Measurements from ENCODE around the gene ARHGAP18.

Gene ARHGAP18

GRCh38 chr6:129744201-129744879 lies 34.4 kb upstream of the ARHGAP18 start (continued):
- TF ChIP-seq ZNF324 (tag by site-specific recombination; IDR thresholded peaks at IDR 0.05), result peak; percentile 59; the same call in 1 of the 2 replicates
- peak; percentile 95 for TF ChIP-seq WT1 (tag by site-specific recombination; IDR thresholded peaks at IDR 0.05)
- TF ChIP-seq REPIN1 (tag by site-specific recombination; IDR thresholded peaks at IDR 0.05; ENCODE audit: low read depth), result peak; percentile 79; the same call in 1 of the 2 replicates
- TF ChIP-seq KLF17 (tag by site-specific recombination; IDR thresholded peaks at IDR 0.05), result peak; percentile 78
- peak; percentile 69 for TF ChIP-seq ZBTB48 (tag by site-specific recombination; IDR thresholded peaks at IDR 0.05)
- TF ChIP-seq ZSCAN23 (tag by site-specific recombination; IDR thresholded peaks at IDR 0.05), result 0 out of 2 replicates have a peak, but pooled peaks have one; percentile 35
- TF ChIP-seq, protein P1, sequence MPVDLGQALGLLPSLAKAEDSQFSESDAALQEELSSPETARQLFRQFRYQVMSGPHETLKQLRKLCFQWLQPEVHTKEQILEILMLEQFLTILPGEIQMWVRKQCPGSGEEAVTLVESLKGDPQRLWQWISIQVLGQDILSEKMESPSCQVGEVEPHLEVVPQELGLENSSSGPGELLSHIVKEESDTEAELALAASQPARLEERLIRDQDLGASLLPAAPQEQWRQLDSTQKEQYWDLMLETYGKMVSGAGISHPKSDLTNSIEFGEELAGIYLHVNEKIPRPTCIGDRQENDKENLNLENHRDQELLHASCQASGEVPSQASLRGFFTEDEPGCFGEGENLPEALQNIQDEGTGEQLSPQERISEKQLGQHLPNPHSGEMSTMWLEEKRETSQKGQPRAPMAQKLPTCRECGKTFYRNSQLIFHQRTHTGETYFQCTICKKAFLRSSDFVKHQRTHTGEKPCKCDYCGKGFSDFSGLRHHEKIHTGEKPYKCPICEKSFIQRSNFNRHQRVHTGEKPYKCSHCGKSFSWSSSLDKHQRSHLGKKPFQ (tag by site-specific recombination; IDR thresholded peaks at IDR 0.05), result peak; percentile 69; the same call in 1 of the 2 replicates
- no peak for TF ChIP-seq HOXD13 (CRISPR knock-in tag; IDR thresholded peaks at IDR 0.05; ENCODE audit: borderline replicate concordance)
- peak; percentile 88 for TF ChIP-seq SP7 (tag by site-specific recombination; IDR thresholded peaks at IDR 0.05)
- TF ChIP-seq, protein P2, sequence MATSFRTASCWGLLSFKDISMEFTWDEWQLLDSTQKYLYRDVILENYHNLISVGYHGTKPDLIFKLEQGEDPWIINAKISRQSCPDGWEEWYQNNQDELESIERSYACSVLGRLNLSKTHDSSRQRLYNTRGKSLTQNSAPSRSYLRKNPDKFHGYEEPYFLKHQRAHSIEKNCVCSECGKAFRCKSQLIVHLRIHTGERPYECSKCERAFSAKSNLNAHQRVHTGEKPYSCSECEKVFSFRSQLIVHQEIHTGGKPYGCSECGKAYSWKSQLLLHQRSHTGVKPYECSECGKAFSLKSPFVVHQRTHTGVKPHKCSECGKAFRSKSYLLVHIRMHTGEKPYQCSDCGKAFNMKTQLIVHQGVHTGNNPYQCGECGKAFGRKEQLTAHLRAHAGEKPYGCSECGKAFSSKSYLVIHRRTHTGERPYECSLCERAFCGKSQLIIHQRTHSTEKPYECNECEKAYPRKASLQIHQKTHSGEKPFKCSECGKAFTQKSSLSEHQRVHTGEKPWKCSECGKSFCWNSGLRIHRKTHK (tag by site-specific recombination; IDR thresholded peaks at IDR 0.05), result no peak
- peak; percentile 93 for TF ChIP-seq ZNF394 (tag by site-specific recombination; IDR thresholded peaks at IDR 0.05; ENCODE audit: borderline replicate concordance)
- TF ChIP-seq ZNF639 (tag by site-specific recombination; IDR thresholded peaks at IDR 0.05), result peak; percentile 59; the same call in 1 of the 2 replicates
- TF ChIP-seq ZNF660 (tag by site-specific recombination; IDR thresholded peaks at IDR 0.05), result no peak
- TF ChIP-seq KLF8 (tag by site-specific recombination; IDR thresholded peaks at IDR 0.05), result peak; percentile 87
- peak; percentile 83 for TF ChIP-seq ZBTB17 (tag by site-specific recombination; IDR thresholded peaks at IDR 0.05)
- TF ChIP-seq ZNF600 (tag by site-specific recombination; IDR thresholded peaks at IDR 0.05), result peak; percentile 78
- TF ChIP-seq SETDB1 (IDR thresholded peaks at IDR 0.05; ENCODE audit: insufficient read length, low read length), result peak; percentile 51
- TF ChIP-seq MYNN (tag by site-specific recombination; IDR thresholded peaks at IDR 0.05; ENCODE audit: borderline replicate concordance), result 0 out of 2 replicates have a peak, but pooled peaks have one; percentile 11
- no peak for TF ChIP-seq ZNF658 (tag by site-specific recombination; IDR thresholded peaks at IDR 0.05)
- peak; percentile 66; the same call in 1 of the 2 replicates for TF ChIP-seq ZFP69B (tag by site-specific recombination; IDR thresholded peaks at IDR 0.05)
- peak; percentile 95 for TF ChIP-seq FEZF1 (tag by site-specific recombination; IDR thresholded peaks at IDR 0.05)
- TF ChIP-seq OSR2 (tag by site-specific recombination; IDR thresholded peaks at IDR 0.05), result peak; percentile 28
- TF ChIP-seq ZNF223 (tag by site-specific recombination; IDR thresholded peaks at IDR 0.05), result no peak
- TF ChIP-seq, protein P3, sequence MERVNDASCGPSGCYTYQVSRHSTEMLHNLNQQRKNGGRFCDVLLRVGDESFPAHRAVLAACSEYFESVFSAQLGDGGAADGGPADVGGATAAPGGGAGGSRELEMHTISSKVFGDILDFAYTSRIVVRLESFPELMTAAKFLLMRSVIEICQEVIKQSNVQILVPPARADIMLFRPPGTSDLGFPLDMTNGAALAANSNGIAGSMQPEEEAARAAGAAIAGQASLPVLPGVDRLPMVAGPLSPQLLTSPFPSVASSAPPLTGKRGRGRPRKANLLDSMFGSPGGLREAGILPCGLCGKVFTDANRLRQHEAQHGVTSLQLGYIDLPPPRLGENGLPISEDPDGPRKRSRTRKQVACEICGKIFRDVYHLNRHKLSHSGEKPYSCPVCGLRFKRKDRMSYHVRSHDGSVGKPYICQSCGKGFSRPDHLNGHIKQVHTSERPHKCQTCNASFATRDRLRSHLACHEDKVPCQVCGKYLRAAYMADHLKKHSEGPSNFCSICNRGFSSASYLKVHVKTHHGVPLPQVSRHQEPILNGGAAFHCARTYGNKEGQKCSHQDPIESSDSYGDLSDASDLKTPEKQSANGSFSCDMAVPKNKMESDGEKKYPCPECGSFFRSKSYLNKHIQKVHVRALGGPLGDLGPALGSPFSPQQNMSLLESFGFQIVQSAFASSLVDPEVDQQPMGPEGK (tag by site-specific recombination; IDR thresholded peaks at IDR 0.05), result peak; percentile 82
- no peak for TF ChIP-seq KLF16 (tag by site-specific recombination; IDR thresholded peaks at IDR 0.05)
- TF ChIP-seq ZNF558 (tag by site-specific recombination; IDR thresholded peaks at IDR 0.05), result 0 out of 2 replicates have a peak, but pooled peaks have one; percentile 73
- peak; percentile 63; the same call in 1 of the 2 replicates for TF ChIP-seq ZNF629 (tag by site-specific recombination; IDR thresholded peaks at IDR 0.05)
- no peak for TF ChIP-seq ZIC2 (tag by site-specific recombination; IDR thresholded peaks at IDR 0.05)
- TF ChIP-seq IKZF3 (tag by site-specific recombination; IDR thresholded peaks at IDR 0.05), result 0 out of 2 replicates have a peak, but pooled peaks have one; percentile 17
- no peak for TF ChIP-seq ZBTB11 (tag by site-specific recombination; conservative IDR thresholded peaks at IDR 0.05; ENCODE audit: low read depth)
